Left renal pelvis (tissue), 4 donors: ENCODE results near the gene G2E3. TPM values are rescaled to one million over a fixed set of nuclear protein-coding genes. Genes with fewer than 3 reads are reported as not detected.
"Not testable (repeated sequence)": the region's sequence is repeated elsewhere in the genome, so short reads cannot be mapped to it uniquely, and the experiment has no call there.

Experiments
- DNase-seq, 4 donors: peaks; one replicate each; pipeline ENCODE4 v3.0.0-alpha.2; 2013; ENCODE audit warnings: low read depth in 4 of 4, low spot score in 3 of 4
- polyA plus RNA-seq, 4 donors: library from polyadenylated mRNA; unstranded; fragments of 120-200 nt; gene quantifications; one replicate each; pipeline ENCODE4 v1.2.1, GENCODE V29; 2013; ENCODE audit not compliant: insufficient read length in 4 of 4

The G2E3 gene
- 10 to 100 TPM; 27.9 to 33.8 (median 29.9) TPM for polyA plus RNA-seq

- peak; percentile 78 to 85 (median 82) for DNase-seq
Measured at GRCh38 chr14:30558675-30559555, at the start of gene G2E3. Gene G2E3 (plus strand): TSS chr14:30559158. CDS start chr14:30581080, 21,922 bp downstream.

GRCh38 chr14:30517737-30518136, 41.2 kb upstream of the G2E3 start:
- DNase-seq = no peak

GRCh38 chr14:30518867-30519560, 39.9 kb upstream of the G2E3 start:
- no peak for DNase-seq

- DNase-seq = no peak
Measured at GRCh38 chr14:30519961-30520360, 39.0 kb upstream of the G2E3 start.

- DNase-seq = no peak
Measured at GRCh38 chr14:30520536-30520935, 38.4 kb upstream of the G2E3 start.

- peak in 1 of 4 donors; percentile 10 for DNase-seq
Measured at GRCh38 chr14:30521899-30522736, 36.8 kb upstream of the G2E3 start.

GRCh38 chr14:30525833-30526232, 33.1 kb upstream of the G2E3 start:
- no peak for DNase-seq

- no peak for DNase-seq
Measured at GRCh38 chr14:30527196-30527595, 31.8 kb upstream of the G2E3 start.

- DNase-seq = no peak
Measured at GRCh38 chr14:30528119-30528518, 30.8 kb upstream of the G2E3 start.

- no peak for DNase-seq
Measured at GRCh38 chr14:30528778-30529642, 29.9 kb upstream of the G2E3 start.

GRCh38 chr14:30532264-30532663, 26.7 kb upstream of the G2E3 start:
- no peak for DNase-seq

GRCh38 chr14:30533126-30533525, 25.8 kb upstream of the G2E3 start:
- DNase-seq = no peak

- no peak for DNase-seq
Measured at GRCh38 chr14:30541318-30541717, 17.6 kb upstream of the G2E3 start.

- DNase-seq = not testable (repeated sequence)
Measured at GRCh38 chr14:30546735-30547134, 12.2 kb upstream of the G2E3 start.

GRCh38 chr14:30547388-30548048, 11.4 kb upstream of the G2E3 start:
- DNase-seq = no peak

- no peak for DNase-seq
Measured at GRCh38 chr14:30550335-30550734, 8.6 kb upstream of the G2E3 start.

- DNase-seq = no peak
Measured at GRCh38 chr14:30551460-30551859, 7.5 kb upstream of the G2E3 start.

- DNase-seq = no peak
Measured at GRCh38 chr14:30553311-30553989, 5.5 kb upstream of the G2E3 start.

GRCh38 chr14:30558362-30558674, 640 bp upstream of the G2E3 start:
- DNase-seq = no peak
